Activated naive CD4-positive, alpha-beta T cell (primary cell): ENCODE measurements around the gene GRAMD4.

ENCODE experiments used
- DNase-seq, 4 experiments: peaks; one replicate each; lab custom pipeline; 2025; lab: John Stamatoyannopoulos, UW

The GRAMD4 gene

GRCh38 chr22:46582281-46582933, 37.8 kb upstream of the GRAMD4 start:
- no peak for DNase-seq

- no peak for DNase-seq
Measured at GRCh38 chr22:46583571-46583970, 36.6 kb upstream of the GRAMD4 start.

GRCh38 chr22:46584081-46584921, 35.9 kb upstream of the GRAMD4 start:
- DNase-seq = no peak

GRCh38 chr22:46585340-46586122, 34.7 kb upstream of the GRAMD4 start:
- no peak for DNase-seq

- no peak for DNase-seq
Measured at GRCh38 chr22:46586123-46586519, 34.1 kb upstream of the GRAMD4 start.

GRCh38 chr22:46586531-46587011, 33.6 kb upstream of the GRAMD4 start:
- no peak for DNase-seq

- DNase-seq = no peak
Measured at GRCh38 chr22:46587061-46587460, 33.1 kb upstream of the GRAMD4 start.

GRCh38 chr22:46587492-46588278, 32.5 kb upstream of the GRAMD4 start:
- no peak for DNase-seq

GRCh38 chr22:46588279-46589140, 31.7 kb upstream of the GRAMD4 start:
- DNase-seq = no peak

GRCh38 chr22:46589141-46589748, 30.9 kb upstream of the GRAMD4 start:
- DNase-seq = no peak

- no peak for DNase-seq
Measured at GRCh38 chr22:46589871-46590271, 30.3 kb upstream of the GRAMD4 start.

GRCh38 chr22:46590334-46590733, 29.9 kb upstream of the GRAMD4 start:
- DNase-seq = no peak

- no peak for DNase-seq
Measured at GRCh38 chr22:46591930-46592329, 28.3 kb upstream of the GRAMD4 start.

GRCh38 chr22:46592390-46592872, 27.8 kb upstream of the GRAMD4 start:
- peak in 2 of 4 experiments; percentile 16 to 31 for DNase-seq

- no peak for DNase-seq
Measured at GRCh38 chr22:46593211-46593681, 26.9 kb upstream of the GRAMD4 start.

- DNase-seq = no peak
Measured at GRCh38 chr22:46593996-46594946, 25.9 kb upstream of the GRAMD4 start.

- no peak for DNase-seq
Measured at GRCh38 chr22:46594947-46595298, 25.3 kb upstream of the GRAMD4 start.

GRCh38 chr22:46595545-46595944, 24.6 kb upstream of the GRAMD4 start:
- no peak for DNase-seq

GRCh38 chr22:46596032-46596441, 24.1 kb upstream of the GRAMD4 start:
- no peak for DNase-seq
